ENCODE data around the gene MYO18A.
"Not testable (repeated sequence)": the region's sequence is repeated elsewhere in the genome, so short reads cannot be mapped to it uniquely, and the experiment has no call there.

The MYO18A gene

DNA sequence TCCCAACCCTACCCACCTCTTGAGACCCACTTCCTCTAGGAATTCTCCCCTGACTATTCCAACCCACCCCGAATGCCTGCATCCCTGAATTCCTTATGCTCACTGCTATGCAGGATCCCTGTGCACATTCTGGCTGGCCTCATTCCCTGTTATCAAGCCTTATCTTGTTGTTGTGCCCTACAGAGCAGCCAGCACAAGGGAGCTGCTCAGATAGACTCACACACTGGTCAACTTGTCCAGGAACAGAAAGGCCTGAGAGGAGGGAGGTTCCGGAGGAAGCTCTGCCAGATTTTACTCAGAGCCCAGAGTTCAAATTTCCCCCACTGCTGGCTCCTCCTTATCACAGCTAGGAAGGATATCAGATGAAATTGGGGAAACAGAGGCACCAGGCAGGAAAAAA is 24.8 kb upstream of the MYO18A start:
- TF ChIP-seq, protein P1, sequence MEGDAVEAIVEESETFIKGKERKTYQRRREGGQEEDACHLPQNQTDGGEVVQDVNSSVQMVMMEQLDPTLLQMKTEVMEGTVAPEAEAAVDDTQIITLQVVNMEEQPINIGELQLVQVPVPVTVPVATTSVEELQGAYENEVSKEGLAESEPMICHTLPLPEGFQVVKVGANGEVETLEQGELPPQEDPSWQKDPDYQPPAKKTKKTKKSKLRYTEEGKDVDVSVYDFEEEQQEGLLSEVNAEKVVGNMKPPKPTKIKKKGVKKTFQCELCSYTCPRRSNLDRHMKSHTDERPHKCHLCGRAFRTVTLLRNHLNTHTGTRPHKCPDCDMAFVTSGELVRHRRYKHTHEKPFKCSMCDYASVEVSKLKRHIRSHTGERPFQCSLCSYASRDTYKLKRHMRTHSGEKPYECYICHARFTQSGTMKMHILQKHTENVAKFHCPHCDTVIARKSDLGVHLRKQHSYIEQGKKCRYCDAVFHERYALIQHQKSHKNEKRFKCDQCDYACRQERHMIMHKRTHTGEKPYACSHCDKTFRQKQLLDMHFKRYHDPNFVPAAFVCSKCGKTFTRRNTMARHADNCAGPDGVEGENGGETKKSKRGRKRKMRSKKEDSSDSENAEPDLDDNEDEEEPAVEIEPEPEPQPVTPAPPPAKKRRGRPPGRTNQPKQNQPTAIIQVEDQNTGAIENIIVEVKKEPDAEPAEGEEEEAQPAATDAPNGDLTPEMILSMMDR (IDR thresholded peaks at IDR 0.05; ENCODE audit: borderline replicate concordance, insufficient read depth, low read depth, low read length): no peak
- H3K4me3 ChIP-seq (ENCODE audit: low read depth, low read length): no peak overlapping the region

DNA sequence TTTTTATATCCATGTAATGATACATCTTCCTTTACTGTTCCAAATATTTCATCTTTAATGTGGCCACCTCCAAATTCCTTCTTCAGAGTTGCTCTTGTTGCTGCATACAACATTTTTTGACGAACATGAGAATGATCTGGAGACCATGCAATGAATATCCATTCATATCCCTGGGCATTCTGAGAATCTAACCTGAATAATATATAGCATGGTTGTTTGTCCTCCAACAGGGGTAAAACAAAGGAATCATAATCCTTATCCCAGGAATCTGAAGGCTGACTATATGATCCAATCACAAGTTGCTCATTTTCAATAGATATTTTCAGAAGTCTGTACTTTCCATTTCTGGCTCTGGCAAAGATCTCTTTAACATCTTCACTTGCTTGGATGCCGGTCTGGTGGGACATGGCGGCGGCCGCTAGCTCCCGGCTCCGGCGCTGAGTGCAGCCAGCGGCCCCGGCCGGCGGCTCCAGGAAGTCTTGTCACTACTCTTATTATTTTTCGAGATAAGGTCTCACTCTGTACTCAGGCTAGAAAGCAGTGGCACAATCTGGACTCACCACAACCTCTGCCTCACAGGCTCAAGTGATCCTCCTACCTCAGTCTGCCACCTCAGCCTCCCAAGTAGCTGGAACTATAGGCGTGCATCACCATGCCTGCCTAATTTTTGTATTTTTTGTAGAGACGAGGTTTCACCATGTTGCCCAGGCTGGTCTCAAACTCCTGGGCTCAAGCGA is 24.0 kb upstream of the MYO18A start:
- not testable (repeated sequence) for H3K4me3 ChIP-seq (ENCODE audit: low read depth, low read length)

DNA sequence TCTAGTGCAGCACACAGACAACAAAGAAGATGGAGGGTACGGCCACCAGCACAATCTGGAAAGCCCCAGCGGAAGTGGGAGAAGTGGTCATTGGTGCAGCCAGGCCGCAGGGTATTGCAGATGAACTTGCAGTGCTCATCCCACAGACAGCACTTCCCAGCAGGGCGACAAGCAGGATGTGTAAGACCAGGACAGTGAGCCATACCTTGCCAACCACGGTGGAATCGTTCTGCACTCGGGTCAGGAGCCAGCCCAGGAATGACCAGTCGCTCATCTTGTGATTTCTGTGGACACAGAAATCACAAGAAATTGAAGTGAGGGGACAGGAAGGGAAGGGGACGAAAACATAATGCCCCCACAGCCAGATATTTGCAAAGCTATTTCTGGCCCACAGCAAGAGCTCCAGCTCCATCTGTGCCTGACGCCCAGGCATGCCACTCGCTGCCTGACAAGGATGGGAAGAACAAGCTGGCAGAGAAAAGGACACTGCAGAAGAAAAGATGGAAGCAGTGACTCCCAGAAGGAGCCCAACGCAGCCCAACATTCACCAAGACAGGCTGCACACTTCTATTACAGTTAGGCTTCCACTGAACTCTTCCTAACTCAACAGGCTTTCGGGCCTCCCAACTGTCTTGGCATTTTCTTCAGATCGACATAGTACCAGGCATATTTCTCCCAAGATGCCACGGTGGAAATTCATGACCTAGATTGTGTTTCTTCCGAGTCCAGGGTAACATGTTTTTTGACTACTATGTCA is 17.5 kb upstream of the MYO18A start:
- TF ChIP-seq, protein P1 (IDR thresholded peaks at IDR 0.05; ENCODE audit: borderline replicate concordance, insufficient read depth, low read depth, low read length): no peak
- H3K4me3 ChIP-seq (ENCODE audit: low read depth, low read length): no peak overlapping the region

DNA sequence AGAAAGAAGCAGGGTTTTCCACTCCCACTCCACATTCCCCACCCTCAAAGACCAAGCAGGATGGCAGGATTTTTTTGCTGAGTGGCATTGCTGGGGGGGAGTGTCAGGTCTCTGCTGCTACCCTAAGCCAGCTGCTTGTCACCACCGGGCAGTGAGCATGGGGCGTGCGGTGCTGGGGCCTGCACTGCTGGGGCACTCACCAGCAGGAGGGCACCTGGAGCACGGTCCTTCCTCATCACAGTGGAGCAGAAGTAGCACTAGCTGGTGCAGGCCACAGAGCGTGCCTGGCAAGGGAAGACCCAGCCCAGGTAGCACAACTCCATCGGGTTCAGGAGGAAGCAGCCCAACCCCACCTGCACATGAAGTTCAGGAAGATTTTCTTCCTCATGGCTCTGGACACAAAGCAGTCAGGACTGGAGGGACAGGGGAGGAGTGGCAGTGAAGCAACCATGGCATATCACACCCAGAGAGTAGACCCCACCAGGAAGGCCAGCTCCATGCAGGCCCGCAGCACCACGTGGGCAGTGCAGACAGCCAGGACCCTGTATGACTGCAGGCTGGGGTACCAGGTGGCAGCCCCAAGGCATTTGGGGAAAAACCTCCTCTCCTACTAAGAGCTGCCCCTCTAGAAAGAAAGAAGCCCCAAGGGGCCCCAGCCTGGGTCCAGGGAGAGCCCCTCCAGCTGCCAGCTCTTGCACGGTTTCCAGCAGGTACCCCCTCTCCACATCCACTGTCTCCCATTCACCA is 16.7 kb upstream of the MYO18A start:
- TF ChIP-seq, protein P1 (IDR thresholded peaks at IDR 0.05; ENCODE audit: borderline replicate concordance, insufficient read depth, low read depth, low read length): no peak
- H3K4me3 ChIP-seq (ENCODE audit: low read depth, low read length): no peak overlapping the region

DNA sequence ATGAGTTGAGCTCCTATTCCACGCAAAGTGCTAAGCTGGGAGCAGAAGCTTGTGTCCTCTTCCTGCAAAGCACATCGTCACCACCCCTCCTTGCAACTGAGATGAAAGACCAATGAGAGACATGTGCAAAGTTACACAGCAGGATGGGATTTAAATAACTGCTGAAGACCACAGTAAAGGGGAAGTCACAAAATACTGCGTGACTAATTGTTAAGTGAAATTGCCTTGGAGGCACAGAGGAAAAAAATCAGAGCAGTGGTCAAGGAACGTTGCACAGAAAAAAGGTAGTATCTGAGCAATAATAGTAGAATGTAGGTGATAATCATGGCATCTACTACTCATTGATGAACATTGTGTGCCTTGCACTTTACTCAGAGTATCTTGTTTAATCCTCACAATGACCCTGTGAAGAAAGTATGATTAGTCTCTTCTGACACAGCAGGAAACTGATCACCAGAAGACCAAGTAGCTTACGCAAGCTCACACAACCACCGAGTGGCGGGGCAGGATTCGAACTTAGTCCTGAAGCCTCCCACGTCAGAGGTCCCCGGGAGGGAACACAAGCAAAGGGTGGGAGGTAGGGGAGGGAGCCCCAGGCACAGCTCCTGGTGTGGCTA is 15.4 kb upstream of the MYO18A start:
- TF ChIP-seq, protein P1 (IDR thresholded peaks at IDR 0.05; ENCODE audit: borderline replicate concordance, insufficient read depth, low read depth, low read length): no peak
- no peak overlapping the region for H3K4me3 ChIP-seq (ENCODE audit: low read depth, low read length)

DNA sequence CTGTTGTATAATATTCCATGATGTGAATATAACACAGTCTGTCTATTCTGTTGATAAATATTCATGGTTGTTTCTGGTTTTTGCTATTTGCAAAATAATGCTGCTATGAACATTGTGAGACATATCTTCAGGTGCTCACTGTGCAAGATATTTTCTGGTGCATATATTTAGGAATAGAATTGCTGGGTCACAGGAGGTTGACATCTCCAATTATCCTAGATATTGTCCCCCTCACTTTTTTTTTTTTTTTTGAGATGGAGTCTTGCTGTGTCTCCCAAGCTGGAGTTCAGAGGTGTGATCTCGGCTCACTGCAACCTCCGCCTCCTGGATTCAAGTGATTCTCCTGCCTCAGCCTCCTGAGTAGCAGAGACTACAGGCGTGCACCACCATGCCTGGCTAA is 14.5 kb upstream of the MYO18A start:
- no peak overlapping the region for H3K4me3 ChIP-seq (ENCODE audit: low read depth, low read length)
- TF ChIP-seq, protein P1 (IDR thresholded peaks at IDR 0.05; ENCODE audit: borderline replicate concordance, insufficient read depth, low read depth, low read length): no peak

DNA sequence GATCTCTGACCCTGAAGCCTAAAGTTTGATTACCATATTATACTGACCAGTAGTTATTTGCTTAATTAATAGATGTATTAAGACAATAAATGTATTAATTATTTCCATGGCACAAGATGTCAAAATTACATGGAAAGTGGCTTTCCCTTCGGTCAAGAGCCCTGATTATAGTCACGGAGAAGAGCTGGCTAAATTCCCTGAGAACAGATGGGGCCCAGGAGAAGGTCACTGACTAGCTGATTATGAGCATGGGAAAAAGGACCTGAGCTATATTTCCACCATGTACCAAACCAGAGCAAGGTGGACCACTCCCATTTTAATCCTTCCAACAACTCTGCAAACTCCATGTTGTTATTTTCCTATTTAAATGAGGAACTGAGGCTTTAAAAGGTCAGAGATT is 12.9 kb upstream of the MYO18A start:
- no peak overlapping the region for H3K4me3 ChIP-seq (ENCODE audit: low read depth, low read length)
- TF ChIP-seq, protein P1 (IDR thresholded peaks at IDR 0.05; ENCODE audit: borderline replicate concordance, insufficient read depth, low read depth, low read length): no peak
